ENCODE measurements around the gene SH3GL2.

Gene SH3GL2

DNA sequence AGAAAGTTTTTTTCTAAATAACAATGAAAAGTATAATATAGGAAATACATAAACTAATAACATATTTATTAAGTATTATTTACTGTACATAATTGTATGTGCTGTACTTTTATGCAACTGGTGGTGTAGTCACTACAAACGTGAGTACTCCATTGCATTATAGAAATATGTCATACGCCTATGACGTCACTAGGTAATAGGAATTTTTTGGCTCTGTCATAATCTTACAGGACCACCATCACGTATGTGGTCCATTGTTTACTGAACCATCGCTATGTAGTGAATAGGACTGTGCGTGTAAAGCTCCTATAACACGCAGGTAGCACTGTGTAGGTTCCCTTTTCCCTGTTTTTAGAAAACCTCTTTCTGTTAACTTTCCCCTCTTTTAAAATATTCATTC lies 255.0 kb downstream of the SH3GL2 start:
- DNase-seq (ENCODE audit: low spot score), result no peak
- TF ChIP-seq, protein P1, sequence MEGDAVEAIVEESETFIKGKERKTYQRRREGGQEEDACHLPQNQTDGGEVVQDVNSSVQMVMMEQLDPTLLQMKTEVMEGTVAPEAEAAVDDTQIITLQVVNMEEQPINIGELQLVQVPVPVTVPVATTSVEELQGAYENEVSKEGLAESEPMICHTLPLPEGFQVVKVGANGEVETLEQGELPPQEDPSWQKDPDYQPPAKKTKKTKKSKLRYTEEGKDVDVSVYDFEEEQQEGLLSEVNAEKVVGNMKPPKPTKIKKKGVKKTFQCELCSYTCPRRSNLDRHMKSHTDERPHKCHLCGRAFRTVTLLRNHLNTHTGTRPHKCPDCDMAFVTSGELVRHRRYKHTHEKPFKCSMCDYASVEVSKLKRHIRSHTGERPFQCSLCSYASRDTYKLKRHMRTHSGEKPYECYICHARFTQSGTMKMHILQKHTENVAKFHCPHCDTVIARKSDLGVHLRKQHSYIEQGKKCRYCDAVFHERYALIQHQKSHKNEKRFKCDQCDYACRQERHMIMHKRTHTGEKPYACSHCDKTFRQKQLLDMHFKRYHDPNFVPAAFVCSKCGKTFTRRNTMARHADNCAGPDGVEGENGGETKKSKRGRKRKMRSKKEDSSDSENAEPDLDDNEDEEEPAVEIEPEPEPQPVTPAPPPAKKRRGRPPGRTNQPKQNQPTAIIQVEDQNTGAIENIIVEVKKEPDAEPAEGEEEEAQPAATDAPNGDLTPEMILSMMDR (IDR thresholded peaks at IDR 0.05; ENCODE audit: extremely low read depth, missing control alignments), result no peak

DNA sequence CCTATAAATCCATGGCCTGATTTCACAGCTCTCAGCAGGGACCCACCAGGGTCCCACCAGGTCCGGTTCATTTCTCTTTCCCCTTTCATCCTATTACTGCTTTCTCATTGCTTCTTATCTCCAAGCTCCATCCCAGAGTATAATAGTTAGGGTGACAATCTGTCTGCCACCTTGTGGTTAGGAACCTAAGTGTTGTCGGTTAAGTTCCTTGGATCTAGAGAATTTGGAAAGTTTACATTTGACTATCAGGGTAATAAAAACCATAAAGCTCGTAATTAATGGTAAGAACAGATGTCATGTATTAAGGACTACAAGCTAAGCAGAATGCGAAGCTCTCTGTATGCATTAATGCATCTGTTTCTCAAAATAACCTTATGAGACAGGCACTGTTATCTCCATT lies 259.1 kb downstream of the SH3GL2 start:
- DNase-seq (ENCODE audit: low spot score), result no peak
- TF ChIP-seq, protein P1 (IDR thresholded peaks at IDR 0.05; ENCODE audit: extremely low read depth, missing control alignments), result no peak

DNA sequence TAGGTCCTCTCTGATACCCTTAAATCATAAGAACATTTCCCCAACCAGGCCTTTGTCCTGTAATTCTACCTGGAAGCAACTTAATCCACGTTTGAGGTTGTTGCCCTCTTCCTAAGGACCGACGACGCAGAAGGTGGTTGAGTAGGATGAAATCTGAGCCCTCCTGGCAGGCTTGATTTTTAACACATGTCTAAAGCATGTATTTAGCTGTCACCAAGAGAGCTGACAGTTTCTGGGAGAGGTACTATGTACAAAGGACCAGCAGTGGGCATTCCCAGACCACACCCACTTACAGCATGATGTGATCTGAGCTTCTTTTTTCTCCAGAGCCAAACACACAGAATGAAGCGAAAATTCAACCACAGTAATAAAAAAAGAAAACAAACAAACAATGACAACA lies 260.9 kb downstream of the SH3GL2 start:
- no peak for DNase-seq (ENCODE audit: low spot score)
- TF ChIP-seq, protein P1 (IDR thresholded peaks at IDR 0.05; ENCODE audit: extremely low read depth, missing control alignments), result no peak

DNA sequence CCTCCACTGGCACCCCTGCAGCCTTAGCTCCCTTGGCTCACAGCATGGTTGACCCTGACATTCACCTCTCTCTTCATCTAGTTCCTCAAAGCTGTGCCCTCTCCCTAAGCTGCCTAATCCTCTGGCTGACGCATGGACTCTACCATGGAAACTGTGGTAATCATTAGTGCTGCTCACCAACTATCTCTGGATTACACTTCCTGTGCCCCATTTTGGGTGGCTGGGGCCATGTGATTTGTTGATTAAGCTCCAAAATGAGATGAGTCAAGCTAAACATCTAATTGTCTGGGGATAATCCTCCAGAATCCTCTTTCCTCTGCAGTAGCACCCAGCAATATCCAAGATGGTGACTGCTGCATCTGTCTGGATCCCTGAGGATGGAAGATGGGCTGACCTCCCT lies 264.4 kb downstream of the SH3GL2 start:
- TF ChIP-seq, protein P1 (IDR thresholded peaks at IDR 0.05; ENCODE audit: extremely low read depth, missing control alignments), result no peak
- no peak for DNase-seq (ENCODE audit: low spot score)
